GM20000 (cell line): ENCODE results near the gene IFT88.

Experiments used
- DNase-seq: peaks from one replicate; pipeline ENCODE4 v3.0.0; 2012; ENCODE audit warnings: low spot score
- CTCF ChIP-seq: IDR thresholded peaks from 2 replicates; pipeline ENCODE4 v1.5.1; 2012; ENCODE audit warnings: mild to moderate bottlenecking, control low read depth; ENCODE audit errors: extremely low read depth, missing control alignments

The IFT88 gene

GRCh38 chr13:20547479-20547908 lies 19.5 kb upstream of the IFT88 start:
- no peak for TF ChIP-seq CTCF
- DNase-seq: no peak

GRCh38 chr13:20550799-20551198 lies 16.2 kb upstream of the IFT88 start:
- TF ChIP-seq CTCF: no peak
- DNase-seq: no peak

GRCh38 chr13:20553311-20553710 lies 13.6 kb upstream of the IFT88 start:
- TF ChIP-seq CTCF: no peak
- DNase-seq: no peak

- DNase-seq: no peak
- no peak for TF ChIP-seq CTCF
Observed at GRCh38 chr13:20558982-20559381, 8.0 kb upstream of the IFT88 start.

- DNase-seq: no peak
- TF ChIP-seq CTCF: no peak
Observed at GRCh38 chr13:20559659-20560356, 7.1 kb upstream of the IFT88 start.

GRCh38 chr13:20561741-20562140 lies 5.2 kb upstream of the IFT88 start:
- no peak for DNase-seq

More at GRCh38 chr13:20561741-20562140, 5.2 kb upstream of the IFT88 start:
- no peak for TF ChIP-seq CTCF
